ENCODE data around the gene GPHA2. TPM values are rescaled to one million over a fixed set of nuclear protein-coding genes. Genes with fewer than 3 reads are reported as not detected.

The GPHA2 gene
- polyA plus RNA-seq, 1 of the 3 experiments (the other 2 are of a cell fraction), result not detected

GRCh38 chr11:64969209-64969608, 33.5 kb upstream of the GPHA2 start:
- H3K9me2 ChIP-seq, result no peaks in the 10 kb centered on the region
- ChIA-PET POLR2A (no interaction called here), CTCF (no interaction called here)
- 37% methylated on average over 5 of the region's 5 CpGs for WGBS (ENCODE audit: low lambda C conversion rate)
- no peaks in the 10 kb centered on the region for H3K79me2 ChIP-seq (ENCODE audit: insufficient read depth)
- H4K20me1 ChIP-seq (ENCODE audit: insufficient read depth), result no peaks in the 10 kb centered on the region
- peaks cover 6% of the 10 kb centered on the region for H3F3A ChIP-seq (replicated peaks; ENCODE audit: insufficient read depth)
- H3K4me3 ChIP-seq (ENCODE audit: low read depth in 2 of 2, low read length in 1 of 2), result no peak overlapping the region
- DNase-seq, result no peak
- no peak for TF ChIP-seq SIN3A (IDR thresholded peaks at IDR 0.05; ENCODE audit: borderline replicate concordance, low read depth, low read length)
- TF ChIP-seq MEF2A (IDR thresholded peaks at IDR 0.05; ENCODE audit: borderline replicate concordance, low read depth), result no peak
- 0 out of 2 replicates have a peak, but pooled peaks have one; percentile 7 for TF ChIP-seq FOSL2 (IDR thresholded peaks at IDR 0.05; ENCODE audit: borderline replicate concordance, low read depth)
- no peak for TF ChIP-seq MXI1 (IDR thresholded peaks at IDR 0.05; ENCODE audit: low read depth, low read length)
- TF ChIP-seq TAF1 (IDR thresholded peaks at IDR 0.05; ENCODE audit: borderline replicate concordance, low read depth, low read length), result no peak
- no peak for TF ChIP-seq EZH2phosphoT487 (IDR thresholded peaks at IDR 0.05; ENCODE audit: borderline replicate concordance, low read depth)
- no peak for TF ChIP-seq REST (IDR thresholded peaks at IDR 0.05; ENCODE audit: low read depth, low read length)
- no peak for TF ChIP-seq EP300 (IDR thresholded peaks at IDR 0.05; ENCODE audit: borderline replicate concordance in 1 of 2, low read depth in 1 of 2, low read length in 1 of 2)
- H3K4me2 ChIP-seq, result no peak overlapping the region
- H3K9ac ChIP-seq, result no peak overlapping the region
- H3K27ac ChIP-seq (ENCODE audit: low read depth in 2 of 2, low read length in 1 of 2), result peak overlapping the region in 1 of 2 experiments; percentile 17; a peak in 2 of 4 replicates
- no peaks in the 10 kb centered on the region for H3K4me1 ChIP-seq (ENCODE audit: control insufficient read depth in 1 of 2, insufficient read depth in 2 of 2, low read depth in 1 of 2, low read length in 1 of 2)
- H2AFZ ChIP-seq (ENCODE audit: low read depth), result peak overlapping the region; percentile 65; the same call in 1 of the 2 replicates
- no peaks in the 10 kb centered on the region for H3K36me3 ChIP-seq (replicated peaks in 1 of 2; ENCODE audit: control insufficient read depth in 1 of 2, insufficient read depth in 2 of 2, low read length in 1 of 2)
- H3K27me3 ChIP-seq (ENCODE audit: insufficient read depth), result no peaks in the 10 kb centered on the region
- no peaks in the 10 kb centered on the region for H3K9me3 ChIP-seq

- H3K36me3 ChIP-seq (replicated peaks in 1 of 2; ENCODE audit: control insufficient read depth in 1 of 2, insufficient read depth in 2 of 2, low read length in 1 of 2), result no peaks in the 10 kb centered on the region
- peaks cover 6% of the 10 kb centered on the region for H3F3A ChIP-seq (replicated peaks; ENCODE audit: insufficient read depth)
- TF ChIP-seq EP300 (IDR thresholded peaks at IDR 0.05; ENCODE audit: borderline replicate concordance in 1 of 2, low read depth in 1 of 2, low read length in 1 of 2), result no peak
- H3K9me2 ChIP-seq, result no peaks in the 10 kb centered on the region
- no peak overlapping the region for H3K4me3 ChIP-seq (ENCODE audit: low read depth in 2 of 2, low read length in 1 of 2)
- H3K4me1 ChIP-seq (ENCODE audit: control insufficient read depth in 1 of 2, insufficient read depth in 2 of 2, low read depth in 1 of 2, low read length in 1 of 2), result no peaks in the 10 kb centered on the region
- no peak overlapping the region for H3K9ac ChIP-seq
- no peaks in the 10 kb centered on the region for H4K20me1 ChIP-seq (ENCODE audit: insufficient read depth)
- ChIA-PET CTCF (no interaction called here), POLR2A (no interaction called here)
- WGBS (ENCODE audit: low lambda C conversion rate), result 93% methylated on average over 3 of the region's 3 CpGs
- no peak overlapping the region for H2AFZ ChIP-seq (ENCODE audit: low read depth)
- H3K27me3 ChIP-seq (ENCODE audit: insufficient read depth), result no peaks in the 10 kb centered on the region
- no peaks in the 10 kb centered on the region for H3K9me3 ChIP-seq
- H3K79me2 ChIP-seq (ENCODE audit: insufficient read depth), result no peaks in the 10 kb centered on the region
- H3K4me2 ChIP-seq, result no peak overlapping the region
- no peak for DNase-seq
- H3K27ac ChIP-seq (ENCODE audit: low read depth in 2 of 2, low read length in 1 of 2), result no peak overlapping the region
Measured at GRCh38 chr11:64967375-64967774, 31.7 kb upstream of the GPHA2 start.
